Measurements from ENCODE around the gene OR10G8.

The OR10G8 gene

GRCh38 chr11:124079631-124080326 lies 53.2 kb downstream of the OR10G8 start:
- no peak for DNase-seq
